GM18867 (cell line): ENCODE results near the gene MAP2K5.

Source experiments
- ATAC-seq: cut with Tn5 transposase; IDR thresholded peaks from one replicate; pipeline ENCODE4 v1.9.1; 2021; ENCODE audit warnings: mild to moderate bottlenecking, moderate library complexity; ENCODE audit not compliant: unreplicated experiment

MAP2K5 gene

GRCh38 chr15:67745073-67746006 is 202.8 kb downstream of the MAP2K5 start:
- ATAC-seq = no peak

GRCh38 chr15:67746022-67746421 is 203.5 kb downstream of the MAP2K5 start:
- no peak for ATAC-seq

GRCh38 chr15:67746450-67746849 is 203.9 kb downstream of the MAP2K5 start:
- ATAC-seq = no peak

- no peak for ATAC-seq
These were observed 205.4 kb downstream of the MAP2K5 start for GRCh38 chr15:67747921-67748320.

- no peak for ATAC-seq
These were observed 207.9 kb downstream of the MAP2K5 start for GRCh38 chr15:67750371-67750770.

- no peak for ATAC-seq
These were observed 211.4 kb downstream of the MAP2K5 start for GRCh38 chr15:67753891-67754290.

GRCh38 chr15:67755264-67755663 is 212.8 kb downstream of the MAP2K5 start:
- ATAC-seq = no peak

GRCh38 chr15:67755936-67756335 is 213.4 kb downstream of the MAP2K5 start:
- no peak for ATAC-seq

- ATAC-seq = no peak
These were observed 216.3 kb downstream of the MAP2K5 start for GRCh38 chr15:67758619-67759300.

- no peak for ATAC-seq
These were observed 218.4 kb downstream of the MAP2K5 start for GRCh38 chr15:67760901-67761300.

- ATAC-seq = no peak
These were observed 218.8 kb downstream of the MAP2K5 start for GRCh38 chr15:67761343-67761742.

GRCh38 chr15:67762610-67763368 is 220.3 kb downstream of the MAP2K5 start:
- ATAC-seq = peak; percentile 82

- ATAC-seq = no peak
These were observed 223.2 kb downstream of the MAP2K5 start for GRCh38 chr15:67765701-67766100.

GRCh38 chr15:67766968-67767367 is 224.5 kb downstream of the MAP2K5 start:
- ATAC-seq = no peak

GRCh38 chr15:67768313-67768977 is 225.9 kb downstream of the MAP2K5 start:
- no peak for ATAC-seq

GRCh38 chr15:67769497-67770357 is 227.2 kb downstream of the MAP2K5 start:
- ATAC-seq = no peak

GRCh38 chr15:67770358-67770628 is 227.8 kb downstream of the MAP2K5 start:
- ATAC-seq = no peak

GRCh38 chr15:67771189-67771800 is 228.8 kb downstream of the MAP2K5 start:
- no peak for ATAC-seq

GRCh38 chr15:67774626-67775025 is 232.1 kb downstream of the MAP2K5 start:
- ATAC-seq = no peak

GRCh38 chr15:67775250-67775649 is 232.7 kb downstream of the MAP2K5 start:
- no peak for ATAC-seq
